Measurements from ENCODE around the gene PDSS1.
A peak's percentile ranks its signal among the peaks of the same experiment; 100 is the strongest.
"Not testable (repeated sequence)": the region's sequence is repeated elsewhere in the genome, so short reads cannot be mapped to it uniquely, and the experiment has no call there.

DNA sequence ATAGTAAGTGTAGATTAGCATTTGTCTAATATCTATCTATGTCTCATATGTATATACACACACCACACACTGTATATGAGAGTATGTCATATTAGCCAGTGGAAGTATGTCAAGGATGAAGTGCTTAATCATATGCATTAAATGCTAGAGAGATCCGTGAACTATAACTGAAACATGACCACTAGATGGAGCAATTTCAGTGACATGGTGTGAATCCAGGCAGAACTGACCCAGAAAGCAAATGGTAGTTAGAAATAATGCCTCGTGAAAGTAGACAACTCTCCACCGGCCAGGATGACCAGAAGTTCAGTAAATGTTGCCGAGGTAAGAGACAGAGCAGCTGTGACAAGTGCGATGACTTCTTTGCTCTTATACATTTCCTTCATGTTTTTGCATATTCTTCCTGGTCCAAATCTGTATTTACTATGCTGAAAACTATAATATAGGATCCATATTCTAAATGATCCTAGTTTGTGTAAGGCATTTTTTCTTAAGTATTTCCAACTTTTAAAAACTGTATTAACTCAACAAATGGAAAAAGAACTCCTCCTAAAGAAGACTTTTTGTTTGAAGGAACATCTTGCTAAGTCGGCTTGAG lies 12.7 kb upstream of the PDSS1 start:
- TF ChIP-seq, protein P1, sequence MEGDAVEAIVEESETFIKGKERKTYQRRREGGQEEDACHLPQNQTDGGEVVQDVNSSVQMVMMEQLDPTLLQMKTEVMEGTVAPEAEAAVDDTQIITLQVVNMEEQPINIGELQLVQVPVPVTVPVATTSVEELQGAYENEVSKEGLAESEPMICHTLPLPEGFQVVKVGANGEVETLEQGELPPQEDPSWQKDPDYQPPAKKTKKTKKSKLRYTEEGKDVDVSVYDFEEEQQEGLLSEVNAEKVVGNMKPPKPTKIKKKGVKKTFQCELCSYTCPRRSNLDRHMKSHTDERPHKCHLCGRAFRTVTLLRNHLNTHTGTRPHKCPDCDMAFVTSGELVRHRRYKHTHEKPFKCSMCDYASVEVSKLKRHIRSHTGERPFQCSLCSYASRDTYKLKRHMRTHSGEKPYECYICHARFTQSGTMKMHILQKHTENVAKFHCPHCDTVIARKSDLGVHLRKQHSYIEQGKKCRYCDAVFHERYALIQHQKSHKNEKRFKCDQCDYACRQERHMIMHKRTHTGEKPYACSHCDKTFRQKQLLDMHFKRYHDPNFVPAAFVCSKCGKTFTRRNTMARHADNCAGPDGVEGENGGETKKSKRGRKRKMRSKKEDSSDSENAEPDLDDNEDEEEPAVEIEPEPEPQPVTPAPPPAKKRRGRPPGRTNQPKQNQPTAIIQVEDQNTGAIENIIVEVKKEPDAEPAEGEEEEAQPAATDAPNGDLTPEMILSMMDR (IDR thresholded peaks at IDR 0.05) = peak; percentile 5 to 45 (median 24)
- not testable (repeated sequence) for TF ChIP-seq POLR2A (IDR thresholded peaks at IDR 0.05)

Data from uterus (tissue), 2 donors.